ENCODE data around the gene FMN1.

Gene FMN1

DNA sequence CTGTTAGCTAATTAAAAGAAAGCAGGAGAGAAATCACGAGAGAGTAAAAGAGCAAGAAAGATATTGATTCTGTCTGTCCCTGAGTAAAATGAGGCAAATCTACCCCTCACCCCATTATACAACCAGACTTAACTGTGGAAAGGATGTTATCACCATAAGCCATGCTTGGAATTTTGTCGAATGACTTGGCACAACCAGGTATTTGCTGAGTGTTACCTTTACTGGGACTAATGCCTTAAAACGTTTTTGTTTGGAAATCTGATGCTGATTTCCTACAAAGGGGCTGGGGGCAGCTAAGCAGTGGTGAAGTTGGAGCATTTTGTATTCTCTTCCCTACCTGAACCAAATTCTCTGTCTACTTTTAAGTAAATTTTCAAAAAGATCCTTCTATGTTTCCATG is 265.6 kb downstream of the FMN1 start:
- DNase-seq (ENCODE audit: low read depth, low spot score), result no peak

- no peak for DNase-seq (ENCODE audit: low read depth, low spot score)
These were observed 267.4 kb downstream of the FMN1 start for GRCh38 chr15:32927124-32927523.

DNA sequence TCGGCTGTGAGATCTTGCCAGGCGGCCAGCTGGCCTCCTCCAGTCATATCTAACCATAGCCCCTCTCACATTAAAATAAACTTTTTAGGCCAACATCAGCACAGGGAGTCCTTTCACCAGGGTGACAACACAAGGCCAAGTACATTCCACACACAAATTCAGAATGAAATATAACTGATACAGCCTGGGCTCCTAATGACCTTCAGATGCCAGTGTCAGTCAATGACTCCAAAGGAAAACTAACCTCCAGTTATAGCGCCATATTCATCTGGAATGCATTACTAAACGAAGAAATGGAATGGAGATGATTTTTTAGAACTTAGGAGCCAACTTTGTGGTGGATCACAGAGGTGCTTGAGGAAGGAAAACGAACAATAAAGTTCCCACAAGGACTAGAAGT is 271.3 kb downstream of the FMN1 start:
- no peak for DNase-seq (ENCODE audit: low read depth, low spot score)

DNA sequence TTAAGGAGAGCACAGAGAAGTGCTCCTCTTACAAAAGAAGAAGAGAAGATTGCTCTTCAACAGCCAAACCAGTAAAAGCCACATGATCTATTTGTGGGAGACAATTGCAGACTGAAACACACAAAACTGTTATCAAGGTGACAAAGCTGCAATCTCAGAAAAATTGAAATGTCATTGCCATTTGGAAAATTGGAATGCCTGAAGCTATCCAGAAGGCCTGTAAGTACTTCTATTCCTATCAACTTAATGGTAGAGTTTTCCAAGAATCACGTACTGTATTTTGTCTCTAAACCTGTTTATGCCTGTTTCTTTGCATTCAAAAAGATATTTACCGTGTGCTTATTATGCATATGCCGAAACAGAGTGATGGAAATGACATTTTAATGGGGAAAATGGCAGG is 272.0 kb downstream of the FMN1 start:
- DNase-seq (ENCODE audit: low read depth, low spot score), result no peak

DNA sequence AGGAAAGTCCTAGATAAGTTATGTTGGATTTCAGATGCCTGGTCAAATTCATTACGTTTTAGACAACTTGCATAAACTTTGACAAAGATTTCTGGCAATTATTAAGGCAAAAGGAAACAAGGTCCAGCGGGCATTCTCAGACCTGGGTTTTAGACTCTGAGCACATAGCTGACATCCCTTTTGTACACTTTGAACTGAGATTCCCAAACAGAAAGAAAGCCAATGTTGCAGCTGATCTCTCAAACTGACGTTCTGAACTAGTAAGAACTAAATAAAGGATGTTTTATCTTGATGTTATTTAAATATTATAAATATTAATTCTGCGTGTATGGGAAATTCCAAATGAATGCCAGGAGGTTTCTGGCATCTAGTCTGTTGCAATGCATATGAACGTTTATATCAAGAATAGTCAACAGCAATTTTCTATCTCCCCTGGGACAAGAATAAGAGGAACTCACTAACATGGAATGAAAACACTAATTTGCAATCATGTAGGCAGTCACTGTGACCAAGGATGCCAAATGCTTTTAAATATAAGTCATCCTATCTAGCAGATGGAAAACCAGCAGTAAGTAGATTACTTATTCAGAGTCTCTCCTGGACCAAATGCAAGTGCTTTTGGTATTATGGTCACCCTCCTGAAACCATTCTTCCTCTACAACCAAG is 274.6 kb downstream of the FMN1 start:
- DNase-seq (ENCODE audit: low read depth, low spot score), result no peak

- DNase-seq (ENCODE audit: low read depth, low spot score), result no peak
These were observed 276.0 kb downstream of the FMN1 start for GRCh38 chr15:32918547-32918946.

DNA sequence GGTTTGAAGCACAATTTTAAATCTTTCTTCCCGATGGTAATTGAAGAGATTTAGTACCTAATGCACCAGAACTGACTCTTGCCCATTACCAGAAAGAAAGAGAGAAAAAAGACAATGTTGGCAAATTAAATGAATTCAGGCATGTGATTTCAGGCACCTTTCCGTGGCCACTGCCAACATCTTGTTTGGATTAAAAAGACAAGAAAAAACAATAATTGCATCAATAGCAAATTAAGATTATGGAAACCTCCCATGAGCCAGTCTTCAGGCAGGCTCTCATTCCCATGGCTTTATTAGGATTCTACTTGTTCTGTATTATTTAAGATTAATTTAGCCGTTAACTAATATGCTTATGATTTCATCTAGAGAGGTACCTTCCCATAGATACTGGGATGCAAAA is 283.7 kb downstream of the FMN1 start:
- DNase-seq (ENCODE audit: low read depth, low spot score), result no peak

DNA sequence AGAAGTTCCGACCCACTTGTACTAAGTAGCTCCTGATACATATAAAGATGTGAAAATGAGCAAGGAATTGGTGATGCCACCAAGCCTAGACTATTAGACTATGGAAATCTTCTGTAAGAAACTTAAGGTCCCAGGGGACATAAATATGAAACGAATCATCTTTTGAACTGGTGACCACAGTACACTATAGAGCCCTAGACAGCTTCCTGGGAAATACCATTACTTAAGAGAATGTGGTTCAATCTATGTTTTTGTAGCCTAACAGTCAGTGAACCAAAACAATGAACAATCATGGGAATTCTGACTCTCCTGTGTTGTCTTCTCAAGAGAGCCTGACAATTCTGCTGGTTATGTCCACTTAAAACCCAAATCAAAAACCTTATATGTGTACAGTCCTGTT is 285.1 kb downstream of the FMN1 start:
- no peak for DNase-seq (ENCODE audit: low read depth, low spot score)

GRCh38 chr15:32908872-32909271 is 285.6 kb downstream of the FMN1 start:
- no peak for DNase-seq (ENCODE audit: low read depth, low spot score)

GRCh38 chr15:32908135-32908801 is 286.2 kb downstream of the FMN1 start:
- DNase-seq (ENCODE audit: low read depth, low spot score), result no peak

GRCh38 chr15:32905481-32905880 is 289.0 kb downstream of the FMN1 start:
- DNase-seq (ENCODE audit: low read depth, low spot score), result no peak

GRCh38 chr15:32904448-32904847 is 290.1 kb downstream of the FMN1 start:
- no peak for DNase-seq (ENCODE audit: low read depth, low spot score)

DNA sequence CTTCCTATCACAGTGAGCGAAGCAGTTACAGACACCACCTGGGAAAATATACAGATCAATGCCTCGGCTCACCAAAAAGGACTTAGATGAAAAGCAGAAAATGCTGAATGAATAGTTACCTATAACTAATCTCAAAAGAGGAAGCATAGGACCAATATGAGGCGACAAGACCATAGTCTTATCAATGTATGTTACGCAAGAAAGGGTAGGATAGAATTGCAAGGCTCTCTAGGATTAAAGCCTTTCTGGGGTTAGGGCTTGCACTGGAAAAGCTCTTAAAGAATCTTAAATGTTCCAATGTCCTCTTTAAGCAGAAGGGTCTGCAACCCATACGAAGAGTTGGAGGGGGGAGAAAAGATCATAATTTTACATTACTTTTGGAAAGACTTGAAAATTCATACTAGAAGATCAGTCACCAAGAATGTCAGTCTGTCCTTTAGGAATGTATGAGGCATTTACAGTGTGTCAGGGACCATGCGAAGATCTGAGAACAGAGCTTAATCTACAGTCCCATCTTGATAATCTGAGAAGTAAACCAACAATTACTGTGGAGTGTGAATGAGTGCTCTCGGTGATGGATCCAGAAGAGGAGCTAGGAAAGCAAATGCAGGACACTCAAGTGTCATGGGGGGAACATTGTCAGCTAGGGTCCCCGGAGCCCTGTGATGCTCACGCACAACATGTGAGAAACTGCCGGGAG is 290.8 kb downstream of the FMN1 start:
- DNase-seq (ENCODE audit: low read depth, low spot score), result no peak

- no peak for DNase-seq (ENCODE audit: low read depth, low spot score)
These were observed 292.5 kb downstream of the FMN1 start for GRCh38 chr15:32901995-32902394.

DNA sequence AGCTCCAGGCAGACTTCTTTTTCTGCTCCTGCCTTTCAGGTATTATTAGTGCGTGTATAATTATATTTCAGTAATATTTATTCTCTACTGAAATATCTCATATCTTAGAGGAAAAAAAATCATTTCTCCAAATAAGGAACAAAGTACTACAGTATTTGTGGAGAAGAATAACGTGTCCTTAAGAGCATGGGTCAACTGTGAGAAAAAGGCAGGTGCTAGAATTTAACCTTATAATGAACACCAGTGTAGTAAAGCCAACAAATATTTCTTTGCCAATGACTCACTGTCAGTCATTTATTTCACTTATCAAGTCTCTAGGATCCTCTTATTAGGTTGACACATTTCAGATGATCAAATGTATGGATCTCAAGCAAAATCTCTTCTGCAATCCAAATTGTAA is 293.3 kb downstream of the FMN1 start:
- DNase-seq (ENCODE audit: low read depth, low spot score), result no peak

DNA sequence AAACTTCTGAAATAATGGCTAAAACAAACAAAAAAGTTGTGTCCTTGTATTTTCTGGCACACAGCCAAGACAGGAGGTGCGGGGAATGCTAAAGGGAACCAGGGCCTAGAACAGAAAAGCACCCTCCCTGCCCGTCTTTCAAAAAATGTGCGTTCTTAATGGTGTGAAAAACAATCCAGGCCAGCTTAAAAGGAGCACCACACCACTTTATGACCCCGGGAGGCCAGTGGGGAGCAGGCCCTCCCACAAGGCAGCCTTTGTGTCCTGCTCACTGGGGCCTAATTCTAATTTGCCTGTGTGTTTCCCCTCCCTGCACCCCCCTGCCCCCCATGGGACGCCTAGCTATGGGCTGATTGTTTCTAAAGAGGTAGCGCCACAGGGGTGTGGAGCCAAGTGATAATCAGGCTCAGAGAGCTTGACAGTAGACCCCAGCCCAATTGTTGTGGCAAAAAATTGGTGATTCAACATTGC is 295.4 kb downstream of the FMN1 start:
- no peak for DNase-seq (ENCODE audit: low read depth, low spot score)

GRCh38 chr15:32898414-32898813 is 296.1 kb downstream of the FMN1 start:
- DNase-seq (ENCODE audit: low read depth, low spot score), result no peak

GRCh38 chr15:32893421-32893820 is 301.1 kb downstream of the FMN1 start:
- no peak for DNase-seq (ENCODE audit: low read depth, low spot score)

DNA sequence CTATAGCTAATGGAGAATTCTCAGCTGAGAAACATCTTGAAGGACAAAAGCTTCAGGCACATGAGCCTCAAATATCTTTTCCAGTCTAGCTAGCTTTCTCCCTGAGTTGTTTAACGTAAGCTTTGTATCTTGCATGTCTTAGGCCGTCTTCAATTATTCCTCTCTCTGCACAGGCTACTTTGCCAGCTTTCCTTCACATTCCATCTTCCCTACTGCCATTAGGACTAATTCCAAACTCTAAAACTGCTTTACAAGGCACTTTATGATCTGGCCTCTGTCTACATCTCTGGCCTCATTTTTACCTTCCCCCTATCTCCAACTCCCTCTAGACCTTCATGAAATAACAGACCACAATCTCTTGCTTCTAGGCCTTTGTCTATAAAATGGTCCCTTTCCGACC is 305.3 kb downstream of the FMN1 start:
- no peak for DNase-seq (ENCODE audit: low read depth, low spot score)

DNA sequence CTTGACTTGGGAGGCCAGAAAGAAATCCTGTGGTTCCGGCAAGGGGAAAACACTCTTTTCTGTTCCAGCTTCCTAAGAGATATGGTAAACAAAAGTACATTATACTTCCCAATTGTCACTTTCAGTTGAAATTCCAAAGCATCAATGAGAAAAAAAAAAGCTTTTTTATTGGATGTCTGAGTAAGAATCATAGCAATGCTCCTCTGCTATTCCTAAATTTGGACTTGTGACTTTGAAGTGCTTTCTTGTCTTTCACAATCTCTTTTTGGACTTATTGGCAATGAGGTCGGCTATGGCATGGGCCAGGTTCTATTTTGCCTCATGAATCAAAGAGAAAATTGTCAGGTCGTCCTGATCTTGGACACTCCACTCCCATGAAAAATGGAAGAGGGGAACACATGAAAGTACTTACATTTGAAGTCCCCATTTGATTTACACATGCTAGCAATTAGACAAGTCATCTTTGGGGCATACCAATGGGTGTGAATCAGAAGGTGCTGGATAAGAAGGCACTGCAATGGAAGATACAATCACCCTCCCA is 306.2 kb downstream of the FMN1 start:
- DNase-seq (ENCODE audit: low read depth, low spot score), result no peak

DNA sequence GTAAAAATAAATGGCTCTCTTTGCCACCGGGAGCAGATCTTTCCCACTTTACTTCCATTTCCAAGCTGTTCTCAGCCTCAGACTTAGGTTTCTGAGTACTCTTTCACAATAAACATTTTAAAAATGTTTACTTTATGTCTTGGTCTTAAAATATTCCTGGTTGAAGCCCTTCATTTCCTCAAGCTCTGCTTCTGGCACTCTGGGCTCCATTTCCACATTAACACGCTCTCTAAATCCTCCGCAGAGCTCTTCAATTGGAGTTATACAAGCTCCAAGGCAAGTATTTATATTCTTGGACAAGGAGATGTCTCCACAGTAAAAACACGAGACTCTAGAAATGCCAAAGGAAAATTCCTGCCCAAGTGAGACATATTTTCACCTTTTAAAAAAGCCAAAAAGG is 307.4 kb downstream of the FMN1 start:
- DNase-seq (ENCODE audit: low read depth, low spot score), result no peak

GRCh38 chr15:32886459-32886858 is 308.1 kb downstream of the FMN1 start:
- DNase-seq (ENCODE audit: low read depth, low spot score), result no peak

GRCh38 chr15:32885713-32886112 is 308.8 kb downstream of the FMN1 start:
- DNase-seq (ENCODE audit: low read depth, low spot score), result no peak

Measured in activated CD4-positive, CD25-positive, alpha-beta regulatory T cell treated with anti-CD3 and anti-CD28 coated beads, Interleukin-2, amount 50 U/mL, for 16 hours (primary cell).